Smooth muscle cell of the brain vasculature (primary cell): Measurements from ENCODE around the gene RSPO4.

Source experiments
- DNase-seq: peaks from one replicate; pipeline ENCODE4 v3.0.0-alpha.2; 2012; ENCODE audit warnings: low read depth, low spot score

Gene RSPO4

DNA sequence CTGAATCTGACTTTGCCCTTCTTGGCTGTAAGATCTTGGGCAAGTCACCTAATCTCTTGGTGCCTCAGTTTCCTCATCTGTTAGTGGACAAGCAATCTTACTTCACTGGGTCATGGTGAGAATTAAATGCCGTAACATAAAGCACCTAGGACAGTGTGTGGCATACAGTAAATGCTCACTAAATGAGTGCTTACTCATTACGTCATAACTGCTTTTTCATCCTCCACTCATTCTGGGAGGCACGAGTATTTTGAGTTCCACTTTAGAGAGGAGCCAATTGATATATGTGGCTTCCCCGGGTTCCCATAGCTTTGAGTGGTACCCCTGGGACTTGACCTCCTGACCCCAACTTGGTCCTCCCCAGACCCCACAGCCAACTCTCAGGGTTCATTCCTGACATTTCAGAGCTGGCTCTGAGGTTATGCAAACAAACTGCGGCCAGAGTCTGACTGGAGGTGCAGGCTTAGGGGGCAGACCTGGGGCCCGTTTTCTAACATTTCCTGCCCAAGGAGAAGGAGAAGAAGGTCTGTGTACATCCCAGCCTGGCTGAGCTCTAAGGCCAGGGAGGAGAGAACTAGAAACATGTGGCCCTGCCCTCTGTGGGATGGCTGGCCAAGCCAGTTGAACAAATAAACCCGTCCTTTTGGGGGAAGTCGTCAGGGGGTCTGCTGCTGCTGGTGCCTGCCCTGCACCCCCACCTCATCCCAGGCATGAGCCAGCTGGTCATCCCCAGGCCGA, 91.8 kb downstream of the RSPO4 start:
- DNase-seq = no peak

DNA sequence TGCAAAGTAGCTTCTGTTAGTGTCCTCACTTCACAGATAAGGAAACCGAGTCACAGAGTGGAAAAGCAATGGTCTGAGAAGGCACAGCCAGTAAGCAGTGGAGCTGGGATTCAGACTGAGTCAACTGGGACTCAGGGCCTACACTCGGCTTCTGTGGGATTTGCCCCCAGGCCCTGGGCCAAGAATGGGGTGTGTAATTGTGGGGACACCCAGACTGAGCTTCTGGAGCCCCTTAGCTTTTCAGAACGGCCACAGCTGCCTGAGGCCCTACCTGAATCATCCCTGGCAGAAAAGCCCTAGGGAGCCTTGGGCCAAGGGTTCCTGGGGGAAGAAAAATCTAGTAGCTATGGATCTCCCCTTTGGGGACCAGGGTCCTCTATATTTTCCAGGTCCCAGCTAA, 92.5 kb downstream of the RSPO4 start:
- no peak for DNase-seq
